ENCODE results near the gene IL2RG. TPM values are rescaled to one million over a fixed set of nuclear protein-coding genes. Genes with fewer than 3 reads are reported as not detected.

IL2RG gene
- total and polyA plus RNA-seq, 7 donors: 0.93 to 2.8 (median 1.2) TPM

- DNase-seq (no peak), ATAC-seq (peak in 1 of 4 donors; percentile 23)
- WGBS, 3 donors: 0 to 25% (median 1%) methylated on average over 10 of the region's 10 CpGs
- H3K4me1 ChIP-seq: no peaks in the 10 kb centered on the region
- H3K27ac ChIP-seq: peak overlapping the region; percentile 85
- no peaks in the 10 kb centered on the region for H3K9me3 ChIP-seq
- H3K27me3 ChIP-seq (ENCODE audit: insufficient read depth in 3 of 3, low read length in 2 of 3): peaks cover 0 to 24% (median 0%) of the 10 kb centered on the region in 3 donors
- H3K4me3 ChIP-seq: peak overlapping the region; percentile 73
- intact Hi-C loops (cut with DNase I): no loop called here
- peaks cover 0 to under 1% of the 10 kb centered on the region in 2 donors for H3K36me3 ChIP-seq (ENCODE audit: insufficient read depth in 1 of 2, low read depth in 1 of 2)
- no peak for TF ChIP-seq CTCF (IDR thresholded peaks at IDR 0.05)
Observed at GRCh38 chrX:71067712-71068043, 43.7 kb downstream of the IL2RG start.

GRCh38 chrX:71067089-71067488 is 44.3 kb downstream of the IL2RG start:
- H3K36me3 ChIP-seq (ENCODE audit: insufficient read depth in 1 of 2, low read depth in 1 of 2): peaks cover 0 to 5% of the 10 kb centered on the region in 2 donors
- no peak for DNase-seq
- no peaks in the 10 kb centered on the region for H3K9me3 ChIP-seq
- no peak for ATAC-seq
- H3K4me3 ChIP-seq: peak overlapping the region; percentile 73
- peaks cover 0 to 20% (median 0%) of the 10 kb centered on the region in 3 donors for H3K27me3 ChIP-seq (ENCODE audit: insufficient read depth in 3 of 3, low read length in 2 of 3)
- WGBS, 3 donors: 5 to 40% (median 7%) methylated on average over 2 of the region's 2 CpGs
- H3K4me1 ChIP-seq: no peaks in the 10 kb centered on the region
- peak overlapping the region; percentile 85 for H3K27ac ChIP-seq
- intact Hi-C loops (cut with DNase I): no loop called here
- no peak for TF ChIP-seq CTCF (IDR thresholded peaks at IDR 0.05)

GRCh38 chrX:71060127-71060526 is 51.2 kb downstream of the IL2RG start:
- Histone ChIP-seq H3K4me3 (no peak overlapping the region), H3K27ac (no peak overlapping the region), H3K27me3 (ENCODE audit: insufficient read depth in 3 of 3, low read length in 2 of 3) (peaks cover 0 to 5% (median 0%) of the 10 kb centered on the region in 3 donors), H3K9me3 (no peaks in the 10 kb centered on the region), H3K4me1 (no peaks in the 10 kb centered on the region), H3K36me3 (ENCODE audit: insufficient read depth in 1 of 2, low read depth in 1 of 2) (peaks cover 0 to 41% of the 10 kb centered on the region in 2 donors)
- DNase-seq: no peak
- intact Hi-C loops (cut with DNase I): no loop called here
- TF ChIP-seq CTCF (IDR thresholded peaks at IDR 0.05): no peak
- ATAC-seq: no peak

GRCh38 chrX:71057848-71058530 is 53.4 kb downstream of the IL2RG start:
- no peaks in the 10 kb centered on the region for H3K9me3 ChIP-seq
- intact Hi-C loops (cut with DNase I): no loop called here

More at GRCh38 chrX:71057848-71058530, 53.4 kb downstream of the IL2RG start:
- WGBS, 3 donors: 64 to 98% (median 79%) methylated on average over 3 of the region's 3 CpGs
- DNase-seq: no peak
- H3K4me3 ChIP-seq: no peak overlapping the region
- H3K4me1 ChIP-seq: no peaks in the 10 kb centered on the region
- no peak for TF ChIP-seq CTCF (IDR thresholded peaks at IDR 0.05)
- peaks cover 0 to 41% of the 10 kb centered on the region in 2 donors for H3K36me3 ChIP-seq (ENCODE audit: insufficient read depth in 1 of 2, low read depth in 1 of 2)
- no peak overlapping the region for H3K27ac ChIP-seq
- ATAC-seq: no peak
- peaks cover 0 to 3% (median 0%) of the 10 kb centered on the region in 3 donors for H3K27me3 ChIP-seq (ENCODE audit: insufficient read depth in 3 of 3, low read length in 2 of 3)

Other genes starting within 250 kb of the IL2RG start
- gene TEX11, start 202.9 kb downstream of the IL2RG start, total RNA-seq: not detected
- not detected for gene TEX11, start 202.9 kb downstream of the IL2RG start, polyA plus RNA-seq
- gene SLC7A3, start 180.5 kb downstream of the IL2RG start, total RNA-seq: not detected
- not detected for gene SLC7A3, start 180.5 kb downstream of the IL2RG start, polyA plus RNA-seq
- 10 to 100 TPM; 28.0 to 55.6 (median 39.1) TPM for gene SNX12, start 43.2 kb downstream of the IL2RG start, total RNA-seq
- gene SNX12, start 43.2 kb downstream of the IL2RG start, polyA plus RNA-seq: 10 to 100 TPM; 28.0 to 46.9 (median 28.3) TPM
- gene FOXO4, start 15.7 kb downstream of the IL2RG start, total RNA-seq: 10 to 100 TPM; 55.1 to 80.7 (median 63.5) TPM
- 10 to 100 TPM; 14.6 to 56.5 (median 31.7) TPM for gene FOXO4, start 15.7 kb downstream of the IL2RG start, polyA plus RNA-seq
- gene CXorf65, start 4.8 kb downstream of the IL2RG start, total RNA-seq: not detected
- gene CXorf65, start 4.8 kb downstream of the IL2RG start, polyA plus RNA-seq: not detected
- 10 to 100 TPM; 20.7 to 24.8 (median 23.7) TPM for gene MED12, start 7.0 kb upstream of the IL2RG start, total RNA-seq
- 10 to 100 TPM in 1 of 3 donors, 1 to 10 TPM in 2; 7.1 to 12.8 (median 7.5) TPM for gene MED12, start 7.0 kb upstream of the IL2RG start, polyA plus RNA-seq
- gene NLGN3, start 33.3 kb upstream of the IL2RG start, total RNA-seq: under 1 TPM; 0.07 to 0.32 (median 0.15) TPM
- gene NLGN3, start 33.3 kb upstream of the IL2RG start, polyA plus RNA-seq: under 1 TPM; 0.04 to 0.10 (median 0.08) TPM
- gene GJB1, start 111.6 kb upstream of the IL2RG start, total RNA-seq: not detected
- gene GJB1, start 111.6 kb upstream of the IL2RG start, polyA plus RNA-seq: under 1 TPM in 2 of 3 donors, not detected in 1; 0.05 TPM
- gene ZMYM3, start 142.6 kb upstream of the IL2RG start, total RNA-seq: 10 to 100 TPM in 1 of 4 donors, 1 to 10 TPM in 3; 6.3 to 10.6 (median 7.2) TPM
- 1 to 10 TPM; 2.5 to 4.0 (median 3.0) TPM for gene ZMYM3, start 142.6 kb upstream of the IL2RG start, polyA plus RNA-seq
- 100 to 1,000 TPM; 106 to 119 (median 110) TPM for gene NONO, start 172.1 kb upstream of the IL2RG start, total RNA-seq
- 10 to 100 TPM; 57.9 to 97.7 (median 91.6) TPM for gene NONO, start 172.1 kb upstream of the IL2RG start, polyA plus RNA-seq
- 10 to 100 TPM in 3 of 4 donors, 1 to 10 TPM in 1; 7.8 to 35.2 (median 16.7) TPM for gene ITGB1BP2, start 190.2 kb upstream of the IL2RG start, total RNA-seq
- 10 to 100 TPM in 2 of 3 donors, 1 to 10 TPM in 1; 4.4 to 26.8 (median 13.8) TPM for gene ITGB1BP2, start 190.2 kb upstream of the IL2RG start, polyA plus RNA-seq